Colonic mucosa (tissue), 4 donors: ENCODE data around the gene PLA2G4B. TPM values are rescaled to one million over a fixed set of nuclear protein-coding genes. Genes with fewer than 3 reads are reported as not detected.

Source experiments
- DNase-seq: peaks from one replicate; pipeline ENCODE4 v3.0.0-alpha.2; 2020
- H3K27ac ChIP-seq: fragments of 200-600 bp; one replicate; pipeline ENCODE4 v1.8.0; 2021
- H3K27me3 ChIP-seq: fragments of 200-600 bp; one replicate; pipeline ENCODE4 v1.8.0; 2021
- H3K36me3 ChIP-seq: fragments of 200-600 bp; one replicate; pipeline ENCODE4 v1.8.0; 2021
- H3K4me1 ChIP-seq: fragments of 200-600 bp; one replicate; pipeline ENCODE4 v1.8.0; 2021; ENCODE audit warnings: mild to moderate bottlenecking
- H3K4me3 ChIP-seq: fragments of 200-600 bp; one replicate; pipeline ENCODE4 v1.8.0; 2021
- H3K9ac ChIP-seq, 2 donors: one replicate each; pipeline ENCODE4 v1.7.0; 2013; ENCODE audit warnings: control low read depth in 2 of 2, low read depth in 2 of 2, low read length in 2 of 2
- H3K9me3 ChIP-seq: fragments of 200-600 bp; one replicate; pipeline ENCODE4 v1.8.0; 2021
- intact Hi-C: fragments of 100-400 bp; cut with DNase I; formaldehyde crosslinking; loops from one replicate; pipeline ENCODE4 v1.14.1; 2022
- total RNA-seq, 2 donors: library from RNA; stranded (reverse); fragmentation: NEBNext Ultra II Directional in 1 of 2; extraction: Animal tissue kit (Norgen Biotek cat#: 25700) in 1 of 2; gene quantifications; one replicate each; pipeline ENCODE4 v1.2.1, GENCODE V29; 2021
- TF ChIP-seq, protein P1 (sequence below): fragments of 200-600 bp; IDR thresholded peaks from one replicate; pipeline ENCODE4 v1.8.0; 2022; ENCODE audit warnings: antibody characterized with exemption, mild to moderate bottlenecking
- donor health status: healthy.
- donor health status: DM: no; HTN: no; CAD: no.
- donor health status: DM: no; HTN: no; CAD: no.

PLA2G4B gene
- total RNA-seq, 2 donors from 2014 or later = 2.2 to 6.2 TPM

DNA sequence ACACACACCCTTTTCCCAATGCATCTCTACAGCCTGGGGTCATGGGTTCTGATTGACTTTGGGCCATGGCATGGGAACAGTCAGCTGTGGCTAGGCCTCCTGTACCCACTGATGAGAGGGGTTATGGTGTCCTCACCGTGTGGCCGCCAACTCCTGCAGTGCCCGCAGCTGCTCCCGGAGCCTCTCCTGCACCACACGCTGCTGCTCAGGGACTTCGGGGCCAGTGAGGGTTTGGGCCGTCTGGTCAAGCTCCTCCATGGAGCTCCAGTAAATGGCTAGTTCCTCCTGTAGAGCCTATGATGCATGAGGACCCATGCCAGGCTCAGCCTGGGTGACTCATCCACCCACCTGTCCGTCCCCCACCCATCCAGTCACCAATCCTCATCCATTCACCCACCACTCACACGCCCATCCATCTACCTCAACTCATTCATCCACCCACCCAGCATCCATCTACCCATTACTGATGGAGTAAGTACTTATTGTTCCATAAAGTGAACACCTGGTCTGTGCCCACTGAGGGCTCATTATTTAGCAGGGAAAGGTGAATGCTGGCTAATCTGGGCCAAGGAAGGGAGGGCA, 33.6 kb downstream of the PLA2G4B start:
- no peak for DNase-seq
- TF ChIP-seq, protein P1, sequence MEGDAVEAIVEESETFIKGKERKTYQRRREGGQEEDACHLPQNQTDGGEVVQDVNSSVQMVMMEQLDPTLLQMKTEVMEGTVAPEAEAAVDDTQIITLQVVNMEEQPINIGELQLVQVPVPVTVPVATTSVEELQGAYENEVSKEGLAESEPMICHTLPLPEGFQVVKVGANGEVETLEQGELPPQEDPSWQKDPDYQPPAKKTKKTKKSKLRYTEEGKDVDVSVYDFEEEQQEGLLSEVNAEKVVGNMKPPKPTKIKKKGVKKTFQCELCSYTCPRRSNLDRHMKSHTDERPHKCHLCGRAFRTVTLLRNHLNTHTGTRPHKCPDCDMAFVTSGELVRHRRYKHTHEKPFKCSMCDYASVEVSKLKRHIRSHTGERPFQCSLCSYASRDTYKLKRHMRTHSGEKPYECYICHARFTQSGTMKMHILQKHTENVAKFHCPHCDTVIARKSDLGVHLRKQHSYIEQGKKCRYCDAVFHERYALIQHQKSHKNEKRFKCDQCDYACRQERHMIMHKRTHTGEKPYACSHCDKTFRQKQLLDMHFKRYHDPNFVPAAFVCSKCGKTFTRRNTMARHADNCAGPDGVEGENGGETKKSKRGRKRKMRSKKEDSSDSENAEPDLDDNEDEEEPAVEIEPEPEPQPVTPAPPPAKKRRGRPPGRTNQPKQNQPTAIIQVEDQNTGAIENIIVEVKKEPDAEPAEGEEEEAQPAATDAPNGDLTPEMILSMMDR = no peak
- Histone ChIP-seq H3K27ac (no peak overlapping the region), H3K9me3 (no peaks in the 10 kb centered on the region), H3K9ac (no peak overlapping the region), H3K27me3 (no peaks in the 10 kb centered on the region), H3K36me3 (no peaks in the 10 kb centered on the region), H3K4me1 (no peaks in the 10 kb centered on the region), H3K4me3 (no peak overlapping the region)
- intact Hi-C loops = no loop called here

DNA sequence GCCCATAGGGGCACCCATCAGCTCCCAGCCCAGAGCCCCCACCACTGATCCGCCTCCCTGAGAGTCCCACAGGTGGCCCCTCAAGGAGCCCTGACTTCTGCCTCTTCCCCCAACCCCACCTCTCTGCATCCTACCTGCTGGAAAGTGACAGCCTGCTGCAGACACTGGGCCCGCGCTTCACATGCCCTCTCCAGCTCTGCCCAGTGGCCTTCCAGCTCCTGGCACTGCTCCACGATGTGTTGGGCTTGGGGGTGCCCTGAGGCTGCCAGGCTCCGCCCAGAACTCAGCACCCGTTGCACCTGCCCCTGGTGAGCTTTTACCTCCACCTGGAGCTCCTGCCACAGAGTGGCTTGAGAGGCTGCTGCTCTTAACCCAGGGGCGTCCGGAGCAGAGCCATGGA, 35.1 kb downstream of the PLA2G4B start:
- no peak for DNase-seq
- no peaks in the 10 kb centered on the region for H3K36me3 ChIP-seq
- H3K27ac ChIP-seq = no peak overlapping the region
- no peaks in the 10 kb centered on the region for H3K4me1 ChIP-seq
- no peak overlapping the region for H3K4me3 ChIP-seq
- TF ChIP-seq, protein P1 = no peak
- intact Hi-C loops = no loop called here
- H3K9me3 ChIP-seq = no peaks in the 10 kb centered on the region
- H3K27me3 ChIP-seq = no peaks in the 10 kb centered on the region
- H3K9ac ChIP-seq = no peak overlapping the region

- TF ChIP-seq, protein P1 = no peak
- intact Hi-C loops = no loop called here
These were observed 36.1 kb downstream of the PLA2G4B start for GRCh38 chr15:41874736-41875135.

DNA sequence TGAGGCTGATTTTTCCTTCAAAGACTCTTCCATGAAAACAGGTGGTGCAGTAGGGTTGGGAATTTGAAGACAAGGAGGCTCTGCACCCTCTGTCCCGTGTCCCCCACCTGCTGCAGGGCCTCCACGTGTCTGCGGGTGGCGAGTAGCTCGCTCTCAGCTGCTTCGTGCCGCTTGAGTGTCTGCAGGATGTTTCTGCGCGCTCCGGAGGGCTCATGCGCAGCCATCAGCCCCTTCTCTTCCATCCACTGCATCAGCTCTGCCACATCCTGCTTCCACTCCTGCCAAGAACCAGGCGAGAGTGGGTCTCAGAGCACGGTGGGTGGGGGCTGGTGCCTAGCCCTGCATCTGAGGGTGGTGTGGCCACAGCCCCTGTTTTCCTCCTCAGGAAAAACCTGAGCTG, 37.4 kb downstream of the PLA2G4B start:
- TF ChIP-seq, protein P1 = no peak
- no peaks in the 10 kb centered on the region for H3K4me1 ChIP-seq
- no peak overlapping the region for H3K4me3 ChIP-seq
- no peak overlapping the region for H3K27ac ChIP-seq
- H3K9me3 ChIP-seq = no peaks in the 10 kb centered on the region
- no peaks in the 10 kb centered on the region for H3K36me3 ChIP-seq
- intact Hi-C loops = no loop called here
- H3K9ac ChIP-seq = no peak overlapping the region
- no peak for DNase-seq
- no peaks in the 10 kb centered on the region for H3K27me3 ChIP-seq

More at GRCh38 chr15:41874736-41875135, 36.1 kb downstream of the PLA2G4B start:
- no peaks in the 10 kb centered on the region for H3K9me3 ChIP-seq
- H3K4me3 ChIP-seq = no peak overlapping the region
- H3K27ac ChIP-seq = no peak overlapping the region
- H3K9ac ChIP-seq = no peak overlapping the region
- H3K36me3 ChIP-seq = no peaks in the 10 kb centered on the region
- no peaks in the 10 kb centered on the region for H3K27me3 ChIP-seq
- no peaks in the 10 kb centered on the region for H3K4me1 ChIP-seq
- DNase-seq = no peak

- DNase-seq = no peak
- Histone ChIP-seq H3K4me3 (no peak overlapping the region), H3K36me3 (no peaks in the 10 kb centered on the region), H3K9me3 (no peaks in the 10 kb centered on the region), H3K4me1 (no peaks in the 10 kb centered on the region), H3K9ac (no peak overlapping the region), H3K27ac (no peak overlapping the region), H3K27me3 (peaks cover 3% of the 10 kb centered on the region)
- TF ChIP-seq, protein P1 = no peak
- intact Hi-C loops = no loop called here
These were observed 38.0 kb downstream of the PLA2G4B start for GRCh38 chr15:41876689-41877088.
